GM10248 (cell line): Measurements from ENCODE around the gene FAM217A.

Source experiments
- CTCF ChIA-PET: fragments of 300-600 bp; sonication (Branson Sonifier 250); formaldehyde crosslinking; extraction: SDS; loops from one replicate; lab custom pipeline; 2021; ENCODE audit warnings: antibody characterized with exemption; lab: Yijun Ruan, JAX
- POLR2A ChIA-PET: fragments of 350-650 bp; sonication (Branson Sonifier 250); formaldehyde crosslinking; extraction: SDS; loops from one replicate; lab custom pipeline; 2020; ENCODE audit warnings: antibody characterized with exemption; lab: Yijun Ruan, JAX
- DNase-seq: peaks from one replicate; pipeline ENCODE4 v3.0.0; 2012; ENCODE audit errors: extremely low spot score
- CTCF ChIP-seq: IDR thresholded peaks from 2 replicates; pipeline ENCODE4 v1.5.1; 2012; ENCODE audit warnings: mild to moderate bottlenecking, low read depth; ENCODE audit errors: extremely low read depth, missing control alignments, control extremely low read depth

Gene FAM217A

GRCh38 chr6:4021133-4021853 lies 57.6 kb downstream of the FAM217A start:
- DNase-seq, result peak; percentile 83
- peak; percentile 58 for TF ChIP-seq CTCF
- POLR2A ChIA-PET, result interaction anchor here (0.7 to 1.8 kb wide), 6 partner anchors 12 to 172 kb away, joined by 3 to 9 read pairs (median 4); partner anchors contain the start of genes ECI2 and FAM50B
- CTCF ChIA-PET, result interaction anchor here (0.7 to 2.5 kb wide), 19 partner anchors 9 to 915 kb away, joined by 3 to 18 read pairs (median 4); partner anchors contain the start of genes ECI2 and FAM50B

DNA sequence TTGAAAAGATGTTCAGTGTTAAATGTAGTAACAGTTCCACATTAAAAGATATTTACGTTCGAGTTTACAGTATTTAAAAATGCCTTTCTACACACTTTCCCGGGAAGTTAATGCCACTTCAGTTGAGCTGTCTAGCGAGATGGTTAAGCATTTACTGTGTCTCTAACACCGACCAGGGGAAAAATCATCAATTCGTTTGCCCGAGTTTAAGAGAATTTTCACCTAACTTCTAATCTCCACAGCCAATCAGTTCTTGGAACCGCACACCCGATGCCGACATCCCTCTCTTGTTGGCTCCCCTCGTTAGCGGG lies 58.2 kb downstream of the FAM217A start:
- ChIA-PET CTCF (interaction anchor here (0.7 to 2.5 kb wide), 15 partner anchors 10 to 278 kb away, joined by 3 to 18 read pairs (median 4); partner anchors contain the start of genes ECI2 and FAM50B), POLR2A (interaction anchor here (1.0 to 1.8 kb wide), 3 partner anchors 15 to 115 kb away, joined by 3 to 9 read pairs (median 4); partner anchors contain the start of gene ECI2)
- DNase-seq, result no peak
- TF ChIP-seq CTCF, result no peak

- no peak for DNase-seq
- POLR2A ChIA-PET, result interaction anchor here (2.1 kb wide), 1 partner anchor 117 kb away, joined by 4 read pairs; the partner anchor contains the start of gene ECI2
- CTCF ChIA-PET, result interaction anchor here (1.0 to 2.4 kb wide), 6 partner anchors 10 to 286 kb away, joined by 3 to 8 read pairs (median 4); no protein-coding TSS in a partner anchor
- no peak for TF ChIP-seq CTCF
These were observed 60.1 kb downstream of the FAM217A start for GRCh38 chr6:4018924-4019236.
